ENCODE measurements around the gene RAET1G. TPM values are rescaled to one million over a fixed set of nuclear protein-coding genes. Genes with fewer than 3 reads are reported as not detected.

Gene RAET1G
- total RNA-seq, 1 donor from 2014 or later: 3.8 TPM

- Mint-ChIP-seq H3K4me3 (ENCODE audit: unreplicated experiment) (no peak overlapping the region), H3K9me3 (ENCODE audit: unreplicated experiment) (no peaks in the 10 kb centered on the region), H3K27me3 (ENCODE audit: unreplicated experiment) (peaks cover 15% of the 10 kb centered on the region), H3K27ac (ENCODE audit: unreplicated experiment) (no peak overlapping the region), H3K36me3 (ENCODE audit: low read depth, unreplicated experiment) (peaks cover 4% of the 10 kb centered on the region), H3K4me1 (ENCODE audit: unreplicated experiment) (peaks cover 34% of the 10 kb centered on the region)
- TF ChIP-seq, protein P1, sequence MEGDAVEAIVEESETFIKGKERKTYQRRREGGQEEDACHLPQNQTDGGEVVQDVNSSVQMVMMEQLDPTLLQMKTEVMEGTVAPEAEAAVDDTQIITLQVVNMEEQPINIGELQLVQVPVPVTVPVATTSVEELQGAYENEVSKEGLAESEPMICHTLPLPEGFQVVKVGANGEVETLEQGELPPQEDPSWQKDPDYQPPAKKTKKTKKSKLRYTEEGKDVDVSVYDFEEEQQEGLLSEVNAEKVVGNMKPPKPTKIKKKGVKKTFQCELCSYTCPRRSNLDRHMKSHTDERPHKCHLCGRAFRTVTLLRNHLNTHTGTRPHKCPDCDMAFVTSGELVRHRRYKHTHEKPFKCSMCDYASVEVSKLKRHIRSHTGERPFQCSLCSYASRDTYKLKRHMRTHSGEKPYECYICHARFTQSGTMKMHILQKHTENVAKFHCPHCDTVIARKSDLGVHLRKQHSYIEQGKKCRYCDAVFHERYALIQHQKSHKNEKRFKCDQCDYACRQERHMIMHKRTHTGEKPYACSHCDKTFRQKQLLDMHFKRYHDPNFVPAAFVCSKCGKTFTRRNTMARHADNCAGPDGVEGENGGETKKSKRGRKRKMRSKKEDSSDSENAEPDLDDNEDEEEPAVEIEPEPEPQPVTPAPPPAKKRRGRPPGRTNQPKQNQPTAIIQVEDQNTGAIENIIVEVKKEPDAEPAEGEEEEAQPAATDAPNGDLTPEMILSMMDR (IDR thresholded peaks at IDR 0.05; ENCODE audit: unreplicated experiment): no peak
- no peak for DNase-seq (ENCODE audit: low spot score)
Measured at GRCh38 chr6:149888659-149889058, 34.3 kb downstream of the RAET1G start.

DNA sequence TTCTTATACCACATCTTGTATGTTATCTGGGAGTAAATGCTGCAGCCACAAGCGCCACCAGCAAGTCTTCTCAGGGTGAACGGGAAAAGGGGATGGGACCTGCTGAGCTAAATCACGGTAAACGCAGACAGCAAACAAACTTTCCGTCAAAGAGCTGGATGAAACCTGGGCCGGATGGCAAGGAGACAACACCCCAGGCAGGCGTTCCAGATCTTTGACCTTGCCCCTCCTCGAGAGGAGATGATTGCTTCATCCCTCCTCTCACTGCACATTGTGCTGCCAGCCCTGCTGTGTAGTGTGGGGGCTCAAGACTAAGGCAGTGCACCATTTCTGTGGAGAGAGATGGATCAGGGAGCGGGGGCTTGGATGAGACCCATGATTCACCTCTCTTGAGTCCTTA, 34.8 kb downstream of the RAET1G start:
- TF ChIP-seq, protein P1 (IDR thresholded peaks at IDR 0.05; ENCODE audit: unreplicated experiment): no peak
- peaks cover 11% of the 10 kb centered on the region for H3K27me3 Mint-ChIP-seq (ENCODE audit: unreplicated experiment)
- no peak for DNase-seq (ENCODE audit: low spot score)
- no peak overlapping the region for H3K27ac Mint-ChIP-seq (ENCODE audit: unreplicated experiment)
- H3K9me3 Mint-ChIP-seq (ENCODE audit: unreplicated experiment): no peaks in the 10 kb centered on the region
- no peak overlapping the region for H3K4me3 Mint-ChIP-seq (ENCODE audit: unreplicated experiment)
- peaks cover 4% of the 10 kb centered on the region for H3K36me3 Mint-ChIP-seq (ENCODE audit: low read depth, unreplicated experiment)
- peaks cover 32% of the 10 kb centered on the region for H3K4me1 Mint-ChIP-seq (ENCODE audit: unreplicated experiment)

GRCh38 chr6:149887343-149887742, 35.6 kb downstream of the RAET1G start:
- TF ChIP-seq, protein P1 (IDR thresholded peaks at IDR 0.05; ENCODE audit: unreplicated experiment): no peak
- Mint-ChIP-seq H3K9me3 (ENCODE audit: unreplicated experiment) (no peaks in the 10 kb centered on the region), H3K27ac (ENCODE audit: unreplicated experiment) (peak overlapping the region; percentile 55), H3K27me3 (ENCODE audit: unreplicated experiment) (peaks cover 11% of the 10 kb centered on the region), H3K4me1 (ENCODE audit: unreplicated experiment) (peaks cover 31% of the 10 kb centered on the region), H3K36me3 (ENCODE audit: low read depth, unreplicated experiment) (peaks cover 4% of the 10 kb centered on the region), H3K4me3 (ENCODE audit: unreplicated experiment) (no peak overlapping the region)
- no peak for DNase-seq (ENCODE audit: low spot score)

DNA sequence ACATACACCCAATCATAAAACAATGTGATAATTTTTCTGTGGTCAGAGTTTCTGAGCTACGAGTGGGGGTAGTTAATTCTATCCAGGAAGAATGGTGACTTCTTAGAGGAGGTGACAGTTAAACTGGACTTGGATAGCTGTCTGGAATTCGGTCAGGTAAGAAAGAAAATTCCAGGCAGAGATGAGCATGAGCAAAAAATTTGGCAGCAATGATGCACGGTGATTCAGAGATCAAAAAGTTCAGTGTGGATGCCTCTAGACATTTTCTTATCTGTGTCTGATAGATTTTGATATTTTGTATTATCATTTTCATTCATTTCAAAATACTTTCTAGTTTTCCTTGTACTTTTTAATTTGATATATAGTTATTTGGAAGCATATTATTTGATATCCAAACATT, 37.0 kb downstream of the RAET1G start:
- peaks cover 27% of the 10 kb centered on the region for H3K4me1 Mint-ChIP-seq (ENCODE audit: unreplicated experiment)
- no peak overlapping the region for H3K4me3 Mint-ChIP-seq (ENCODE audit: unreplicated experiment)
- no peak for DNase-seq (ENCODE audit: low spot score)
- H3K9me3 Mint-ChIP-seq (ENCODE audit: unreplicated experiment): no peaks in the 10 kb centered on the region
- TF ChIP-seq, protein P1 (IDR thresholded peaks at IDR 0.05; ENCODE audit: unreplicated experiment): no peak
- peaks cover 11% of the 10 kb centered on the region for H3K27me3 Mint-ChIP-seq (ENCODE audit: unreplicated experiment)
- H3K27ac Mint-ChIP-seq (ENCODE audit: unreplicated experiment): no peak overlapping the region
- H3K36me3 Mint-ChIP-seq (ENCODE audit: low read depth, unreplicated experiment): peaks cover 4% of the 10 kb centered on the region

GRCh38 chr6:149884617-149885016, 38.3 kb downstream of the RAET1G start:
- H3K4me1 Mint-ChIP-seq (ENCODE audit: unreplicated experiment): peaks cover 15% of the 10 kb centered on the region
- H3K27me3 Mint-ChIP-seq (ENCODE audit: unreplicated experiment): peaks cover 10% of the 10 kb centered on the region
- TF ChIP-seq, protein P1 (IDR thresholded peaks at IDR 0.05; ENCODE audit: unreplicated experiment): no peak
- H3K9me3 Mint-ChIP-seq (ENCODE audit: unreplicated experiment): no peaks in the 10 kb centered on the region
- no peak for DNase-seq (ENCODE audit: low spot score)
- H3K27ac Mint-ChIP-seq (ENCODE audit: unreplicated experiment): no peak overlapping the region
- H3K4me3 Mint-ChIP-seq (ENCODE audit: unreplicated experiment): no peak overlapping the region
- peaks cover 4% of the 10 kb centered on the region for H3K36me3 Mint-ChIP-seq (ENCODE audit: low read depth, unreplicated experiment)
